Esophagus squamous epithelium (tissue), 4 donors: ENCODE data around the gene RNF186.

Experiments
- POLR2A ChIP-seq, 4 donors: fragments of 450-650 bp; IDR thresholded peaks; one replicate each; pipeline ENCODE4 v1.6.1; 2017; ENCODE audit warnings: antibody characterized with exemption in 4 of 4, mild to moderate bottlenecking in 4 of 4, moderate library complexity in 3 of 4
- TF ChIP-seq, protein P1 (sequence below), 6 experiments: fragments of 450-650 bp in 4 of 6; fragments of 200-600 bp in 2 of 6; sonication (generic) in 2 of 6; IDR thresholded peaks; one replicate each; pipeline ENCODE4 v1.5.1; 2016 to 2019; ENCODE audit warnings: antibody characterized with exemption in 6 of 6, mild to moderate bottlenecking in 4 of 6, moderate library complexity in 4 of 6

DNA sequence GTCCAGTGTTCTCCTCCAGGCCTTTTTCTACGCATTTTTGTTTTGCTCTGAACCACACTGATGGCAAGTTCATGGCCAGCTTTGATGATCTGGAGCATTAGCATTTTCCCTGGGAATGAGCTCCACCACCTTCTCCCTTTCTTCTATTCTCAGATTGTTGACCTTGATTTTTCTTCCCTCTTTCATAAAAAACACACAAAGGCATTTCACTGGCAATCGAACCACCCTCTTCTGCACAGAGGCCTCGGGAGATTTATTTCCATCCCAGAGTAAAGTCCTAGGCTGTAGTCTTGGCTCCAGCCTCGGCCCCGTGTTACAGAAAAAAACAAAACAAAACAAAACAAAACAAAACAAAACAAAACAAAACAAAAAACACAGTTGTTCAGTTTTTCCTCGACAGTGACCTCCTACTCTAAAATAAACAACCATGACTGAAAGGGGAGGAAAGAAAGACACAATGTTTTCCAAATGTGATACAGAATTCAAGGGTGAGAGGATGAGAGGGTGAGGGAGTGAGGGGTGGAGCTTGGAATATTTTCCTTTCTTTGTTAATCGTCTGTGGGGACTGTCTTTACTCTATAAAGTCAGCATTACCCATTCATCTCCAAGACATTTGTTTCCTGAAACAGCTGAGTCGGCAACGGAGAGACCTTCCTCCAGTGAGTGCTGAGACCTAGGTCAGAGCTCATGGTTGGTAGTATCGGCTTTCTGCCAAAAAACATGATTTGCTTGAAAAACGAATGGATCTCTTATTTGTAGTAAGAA lies 29.8 kb upstream of the RNF186 start:
- TF ChIP-seq, protein P1, sequence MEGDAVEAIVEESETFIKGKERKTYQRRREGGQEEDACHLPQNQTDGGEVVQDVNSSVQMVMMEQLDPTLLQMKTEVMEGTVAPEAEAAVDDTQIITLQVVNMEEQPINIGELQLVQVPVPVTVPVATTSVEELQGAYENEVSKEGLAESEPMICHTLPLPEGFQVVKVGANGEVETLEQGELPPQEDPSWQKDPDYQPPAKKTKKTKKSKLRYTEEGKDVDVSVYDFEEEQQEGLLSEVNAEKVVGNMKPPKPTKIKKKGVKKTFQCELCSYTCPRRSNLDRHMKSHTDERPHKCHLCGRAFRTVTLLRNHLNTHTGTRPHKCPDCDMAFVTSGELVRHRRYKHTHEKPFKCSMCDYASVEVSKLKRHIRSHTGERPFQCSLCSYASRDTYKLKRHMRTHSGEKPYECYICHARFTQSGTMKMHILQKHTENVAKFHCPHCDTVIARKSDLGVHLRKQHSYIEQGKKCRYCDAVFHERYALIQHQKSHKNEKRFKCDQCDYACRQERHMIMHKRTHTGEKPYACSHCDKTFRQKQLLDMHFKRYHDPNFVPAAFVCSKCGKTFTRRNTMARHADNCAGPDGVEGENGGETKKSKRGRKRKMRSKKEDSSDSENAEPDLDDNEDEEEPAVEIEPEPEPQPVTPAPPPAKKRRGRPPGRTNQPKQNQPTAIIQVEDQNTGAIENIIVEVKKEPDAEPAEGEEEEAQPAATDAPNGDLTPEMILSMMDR (IDR thresholded peaks at IDR 0.05) = no peak
- TF ChIP-seq POLR2A (IDR thresholded peaks at IDR 0.05) = no peak
